ENCODE measurements around the gene RNASE9. TPM values are rescaled to one million over a fixed set of nuclear protein-coding genes. Genes with fewer than 3 reads are reported as not detected.
"Not testable (repeated sequence)": the region's sequence is repeated elsewhere in the genome, so short reads cannot be mapped to it uniquely, and the experiment has no call there.

The RNASE9 gene
- total RNA-seq, 1 donor from 2014 or later: not detected

DNA sequence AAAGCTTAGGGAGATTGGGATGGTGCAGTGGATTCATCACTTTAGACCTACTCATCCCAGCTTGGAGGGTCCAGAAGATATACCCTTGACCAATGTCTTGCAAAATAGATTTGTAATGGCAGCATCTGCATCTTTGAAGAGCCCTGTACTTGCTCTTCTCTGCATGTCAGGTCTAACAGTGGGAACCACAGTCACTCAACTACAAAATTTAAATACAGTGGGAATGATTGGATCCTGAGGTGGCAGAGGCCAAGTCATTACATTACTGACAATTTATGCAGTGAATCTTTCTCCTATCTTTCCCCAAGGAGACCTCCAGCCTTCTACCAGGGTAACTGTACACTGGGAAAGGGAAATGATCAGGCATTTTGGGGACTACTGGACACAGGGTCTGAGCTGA lies 8.2 kb upstream of the RNASE9 start:
- no peak overlapping the region for H3K27ac Mint-ChIP-seq
- no peaks in the 10 kb centered on the region for H3K4me1 Mint-ChIP-seq

DNA sequence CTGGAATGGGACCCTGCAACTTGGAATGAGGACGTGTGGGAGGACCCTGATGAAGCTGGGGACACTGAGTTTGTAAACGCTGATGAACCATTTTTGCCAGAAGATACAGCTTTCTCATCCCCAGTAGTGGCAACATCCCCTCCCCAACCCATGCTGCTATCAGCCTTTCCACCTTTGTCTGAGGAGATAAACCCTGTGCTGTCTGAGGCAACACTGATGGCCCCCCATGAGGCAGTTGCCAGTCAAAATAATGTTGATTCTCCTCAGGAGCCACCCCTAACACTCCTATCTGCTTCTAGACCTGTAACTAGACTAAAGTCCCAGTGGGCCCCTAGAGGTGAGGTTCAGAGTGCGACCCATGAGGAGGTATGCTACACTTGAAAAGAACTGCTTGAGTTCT lies 7.5 kb upstream of the RNASE9 start:
- H3K36me3 Mint-ChIP-seq: no peaks in the 10 kb centered on the region
- H3K27ac Mint-ChIP-seq: no peak overlapping the region
- no peak for DNase-seq (ENCODE audit: low spot score in 2 of 2, unreplicated experiment in 2 of 2)
- TF ChIP-seq, protein P1, sequence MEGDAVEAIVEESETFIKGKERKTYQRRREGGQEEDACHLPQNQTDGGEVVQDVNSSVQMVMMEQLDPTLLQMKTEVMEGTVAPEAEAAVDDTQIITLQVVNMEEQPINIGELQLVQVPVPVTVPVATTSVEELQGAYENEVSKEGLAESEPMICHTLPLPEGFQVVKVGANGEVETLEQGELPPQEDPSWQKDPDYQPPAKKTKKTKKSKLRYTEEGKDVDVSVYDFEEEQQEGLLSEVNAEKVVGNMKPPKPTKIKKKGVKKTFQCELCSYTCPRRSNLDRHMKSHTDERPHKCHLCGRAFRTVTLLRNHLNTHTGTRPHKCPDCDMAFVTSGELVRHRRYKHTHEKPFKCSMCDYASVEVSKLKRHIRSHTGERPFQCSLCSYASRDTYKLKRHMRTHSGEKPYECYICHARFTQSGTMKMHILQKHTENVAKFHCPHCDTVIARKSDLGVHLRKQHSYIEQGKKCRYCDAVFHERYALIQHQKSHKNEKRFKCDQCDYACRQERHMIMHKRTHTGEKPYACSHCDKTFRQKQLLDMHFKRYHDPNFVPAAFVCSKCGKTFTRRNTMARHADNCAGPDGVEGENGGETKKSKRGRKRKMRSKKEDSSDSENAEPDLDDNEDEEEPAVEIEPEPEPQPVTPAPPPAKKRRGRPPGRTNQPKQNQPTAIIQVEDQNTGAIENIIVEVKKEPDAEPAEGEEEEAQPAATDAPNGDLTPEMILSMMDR (IDR thresholded peaks at IDR 0.05; ENCODE audit: unreplicated experiment): no peak
- H3K4me3 Mint-ChIP-seq: no peak overlapping the region
- no peaks in the 10 kb centered on the region for H3K27me3 Mint-ChIP-seq (ENCODE audit: low read depth)
- H3K9me3 Mint-ChIP-seq: peaks cover 15% of the 10 kb centered on the region
- H3K4me1 Mint-ChIP-seq: no peaks in the 10 kb centered on the region

More for the DNA sequence above, 8.2 kb upstream of the RNASE9 start:
- Mint-ChIP-seq H3K27me3 (ENCODE audit: low read depth) (no peaks in the 10 kb centered on the region), H3K4me3 (no peak overlapping the region), H3K9me3 (peaks cover 15% of the 10 kb centered on the region), H3K36me3 (no peaks in the 10 kb centered on the region)
- DNase-seq (ENCODE audit: low spot score in 2 of 2, unreplicated experiment in 2 of 2): no peak
- TF ChIP-seq, protein P1 (IDR thresholded peaks at IDR 0.05; ENCODE audit: unreplicated experiment): no peak

DNA sequence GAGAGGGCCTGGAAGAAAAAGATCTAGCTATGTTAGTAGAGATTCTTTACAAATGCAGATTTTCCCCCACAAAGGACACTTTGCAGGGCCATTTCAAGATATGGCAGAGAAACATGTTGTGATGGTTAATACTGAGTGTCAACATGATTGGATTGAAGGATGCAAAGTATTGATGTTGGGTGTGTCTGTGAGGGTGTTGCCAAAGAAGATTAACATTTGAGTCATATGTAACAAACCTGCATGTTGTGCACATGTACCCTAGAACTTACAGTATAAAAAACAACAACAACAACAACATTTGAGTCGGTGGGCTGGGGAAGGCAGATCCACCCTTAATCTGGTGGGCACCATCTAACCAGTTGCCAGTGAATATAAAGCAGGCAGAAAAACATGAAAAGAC lies 6.4 kb upstream of the RNASE9 start:
- H3K27me3 Mint-ChIP-seq (ENCODE audit: low read depth); H3K27ac Mint-ChIP-seq; H3K36me3 Mint-ChIP-seq; DNase-seq (ENCODE audit: low spot score in 2 of 2, unreplicated experiment in 2 of 2); H3K4me1 Mint-ChIP-seq; H3K4me3 Mint-ChIP-seq: not testable (repeated sequence)
- H3K9me3 Mint-ChIP-seq: peaks cover 13% of the 10 kb centered on the region

DNA sequence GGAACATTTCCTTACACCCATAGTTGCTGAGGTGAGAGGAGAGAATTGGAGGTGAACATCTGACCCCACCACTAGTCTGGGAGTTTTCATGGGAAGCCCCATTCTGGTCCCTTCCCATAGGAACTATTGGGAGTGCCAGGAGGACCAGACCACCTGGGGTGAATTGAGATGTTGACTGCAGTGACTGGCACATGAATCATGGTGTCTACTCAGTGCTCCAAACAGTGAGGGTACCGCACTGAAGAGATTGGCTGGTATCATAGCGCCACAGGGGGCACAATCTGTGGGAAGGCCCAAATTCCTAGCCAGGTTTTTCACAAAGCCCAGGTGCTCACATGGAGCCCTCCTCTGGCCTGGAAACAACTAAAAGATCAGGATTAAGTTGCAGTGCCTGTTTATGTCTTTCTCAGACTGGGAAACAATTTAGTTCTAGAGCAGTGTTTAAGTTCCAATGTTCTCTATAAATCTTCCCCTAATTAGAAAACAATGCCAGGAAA lies 3.7 kb upstream of the RNASE9 start:
- no peaks in the 10 kb centered on the region for H3K36me3 Mint-ChIP-seq
- TF ChIP-seq, protein P1 (IDR thresholded peaks at IDR 0.05; ENCODE audit: unreplicated experiment): no peak
- no peak overlapping the region for H3K27ac Mint-ChIP-seq

DNA sequence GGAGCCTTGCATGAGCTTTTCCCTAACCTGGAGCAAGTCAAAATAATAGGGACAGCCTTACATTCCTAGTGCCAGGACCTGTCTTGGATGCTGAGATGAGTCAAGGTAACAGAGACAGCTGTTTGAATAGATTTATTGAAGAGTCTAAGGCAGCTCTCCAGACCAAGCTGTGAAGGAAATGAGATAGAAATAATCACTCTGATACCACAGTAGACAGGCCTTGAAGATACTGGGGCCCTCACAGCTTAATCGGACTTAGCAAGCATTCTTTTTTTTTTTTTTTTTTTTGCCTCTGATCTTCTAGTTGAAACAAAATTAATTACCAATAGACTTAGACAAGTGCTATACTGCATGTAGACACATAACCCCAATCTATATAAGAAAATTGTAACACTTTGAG lies 3.1 kb upstream of the RNASE9 start:
- peaks cover 6% of the 10 kb centered on the region for H3K9me3 Mint-ChIP-seq
- H3K27me3 Mint-ChIP-seq (ENCODE audit: low read depth): no peaks in the 10 kb centered on the region
- H3K4me3 Mint-ChIP-seq: no peak overlapping the region
- H3K36me3 Mint-ChIP-seq: no peaks in the 10 kb centered on the region
- H3K4me1 Mint-ChIP-seq: peaks cover 9% of the 10 kb centered on the region
- TF ChIP-seq, protein P1 (IDR thresholded peaks at IDR 0.05; ENCODE audit: unreplicated experiment): no peak
- no peak overlapping the region for H3K27ac Mint-ChIP-seq
- DNase-seq (ENCODE audit: low spot score in 2 of 2, unreplicated experiment in 2 of 2): no peak

More for the DNA sequence above, 3.7 kb upstream of the RNASE9 start:
- Mint-ChIP-seq H3K4me3 (no peak overlapping the region), H3K4me1 (peaks cover 3% of the 10 kb centered on the region), H3K9me3 (peaks cover 12% of the 10 kb centered on the region), H3K27me3 (ENCODE audit: low read depth) (no peaks in the 10 kb centered on the region)
- DNase-seq (ENCODE audit: low spot score in 2 of 2, unreplicated experiment in 2 of 2): no peak

DNA sequence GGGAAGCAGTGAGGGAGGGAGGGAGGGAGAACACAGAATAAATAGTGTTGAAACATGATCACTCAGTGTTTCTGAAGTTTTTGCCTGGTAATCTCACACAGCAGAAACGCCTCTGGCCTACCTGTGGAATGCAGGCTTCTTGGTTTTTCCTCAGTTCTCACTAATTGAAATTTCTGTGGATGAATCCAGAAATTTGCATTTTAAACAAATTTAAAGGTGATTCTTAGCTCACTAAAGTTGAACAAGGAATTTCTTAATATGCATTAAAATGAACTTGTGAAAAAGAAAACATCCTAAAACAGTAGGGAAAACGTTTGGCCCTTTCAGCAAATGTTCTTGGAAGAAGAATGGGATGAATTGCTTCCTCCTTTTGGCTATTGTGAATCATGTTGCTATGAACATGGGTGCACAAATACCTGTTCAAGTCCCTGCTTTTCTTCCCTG lies 1.4 kb downstream of the RNASE9 start:
- Mint-ChIP-seq H3K27ac (peak overlapping the region; percentile 84), H3K36me3 (no peaks in the 10 kb centered on the region), H3K9me3 (no peaks in the 10 kb centered on the region), H3K4me3 (no peak overlapping the region), H3K27me3 (ENCODE audit: low read depth) (no peaks in the 10 kb centered on the region), H3K4me1 (peaks cover 24% of the 10 kb centered on the region)
- TF ChIP-seq, protein P1 (IDR thresholded peaks at IDR 0.05; ENCODE audit: unreplicated experiment): no peak
- DNase-seq (ENCODE audit: low spot score in 2 of 2, unreplicated experiment in 2 of 2): no peak
